GM21528 (cell line): ENCODE measurements around the gene WIZ.

Source experiments
- ATAC-seq: cut with Tn5 transposase; IDR thresholded peaks from one replicate; pipeline ENCODE4 v1.9.1; 2021; ENCODE audit warnings: mild to moderate bottlenecking, moderate library complexity; ENCODE audit not compliant: unreplicated experiment, low FRiP score

The WIZ gene

DNA sequence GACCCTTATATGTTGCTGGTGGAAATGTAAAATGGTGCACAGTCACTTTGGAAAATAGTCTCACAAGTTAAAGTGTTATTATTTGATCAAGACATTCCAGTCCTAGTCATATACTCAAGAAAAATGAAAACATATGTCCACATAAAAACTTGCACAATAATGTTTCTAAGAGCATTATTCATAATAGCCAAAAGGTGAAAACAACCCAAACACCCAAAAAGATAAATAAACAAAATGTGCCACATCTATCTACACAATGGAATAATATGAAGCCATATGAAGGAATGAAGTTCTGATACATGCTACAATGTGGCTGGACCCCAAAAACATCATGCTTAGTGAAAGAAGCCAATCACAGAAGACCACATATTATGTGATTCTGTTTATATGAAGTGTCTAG lies 55.8 kb downstream of the WIZ start:
- ATAC-seq = no peak

DNA sequence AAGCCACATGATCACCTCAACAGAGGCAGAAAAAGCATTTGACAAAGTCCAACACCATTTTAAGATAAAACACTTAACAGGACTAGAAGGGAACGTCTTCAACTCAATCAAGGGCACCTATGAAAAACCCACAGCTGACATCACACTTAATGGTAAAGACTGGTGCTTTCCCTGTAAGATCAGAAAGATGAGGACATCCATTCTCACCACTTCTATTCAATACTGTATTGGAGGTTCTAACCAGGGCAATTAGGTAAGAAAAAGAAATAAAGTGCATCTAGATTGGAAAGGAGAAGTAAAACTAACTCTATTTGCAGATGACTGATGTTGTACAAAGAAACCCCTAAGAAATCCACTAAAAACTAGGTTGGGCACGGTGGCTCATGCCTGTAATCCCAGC lies 58.9 kb downstream of the WIZ start:
- ATAC-seq = no peak

DNA sequence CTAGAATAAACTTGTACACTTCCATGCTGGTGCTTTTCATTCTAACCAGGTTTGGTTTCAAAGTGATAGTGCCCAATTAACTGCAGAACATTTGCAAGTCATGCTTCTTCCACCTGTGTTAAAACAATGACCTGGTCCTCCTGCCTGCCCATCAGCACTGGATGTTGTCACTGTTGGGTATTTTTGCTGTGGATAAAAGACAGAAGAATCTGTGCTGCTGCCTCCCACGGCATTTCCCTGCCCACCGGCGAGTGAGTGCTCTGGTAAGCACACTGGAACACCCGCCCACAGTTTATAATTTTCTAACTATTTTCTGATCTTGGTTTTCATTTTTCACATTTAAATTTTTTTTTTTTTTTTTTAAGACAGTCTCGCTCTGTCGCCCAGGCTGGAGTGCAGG lies 67.9 kb downstream of the WIZ start:
- no peak for ATAC-seq

DNA sequence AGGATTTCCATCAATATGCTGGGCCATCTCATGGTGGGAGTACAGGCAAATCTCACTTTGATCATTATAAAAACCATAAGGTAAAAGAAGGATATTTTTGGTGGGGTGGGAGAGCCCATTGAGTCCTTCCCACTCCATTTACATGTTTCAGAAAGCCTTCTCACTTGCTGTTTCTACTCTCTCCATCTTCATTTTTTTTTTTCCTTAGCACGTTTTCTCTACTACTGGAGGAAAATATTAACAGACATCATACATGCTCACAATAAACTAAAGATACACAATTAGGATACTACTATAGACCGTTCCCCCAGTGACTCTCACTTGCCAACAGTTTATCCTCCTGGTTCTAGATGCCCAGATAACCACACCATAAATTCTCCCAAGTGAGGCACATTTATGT lies 68.3 kb downstream of the WIZ start:
- ATAC-seq = no peak

DNA sequence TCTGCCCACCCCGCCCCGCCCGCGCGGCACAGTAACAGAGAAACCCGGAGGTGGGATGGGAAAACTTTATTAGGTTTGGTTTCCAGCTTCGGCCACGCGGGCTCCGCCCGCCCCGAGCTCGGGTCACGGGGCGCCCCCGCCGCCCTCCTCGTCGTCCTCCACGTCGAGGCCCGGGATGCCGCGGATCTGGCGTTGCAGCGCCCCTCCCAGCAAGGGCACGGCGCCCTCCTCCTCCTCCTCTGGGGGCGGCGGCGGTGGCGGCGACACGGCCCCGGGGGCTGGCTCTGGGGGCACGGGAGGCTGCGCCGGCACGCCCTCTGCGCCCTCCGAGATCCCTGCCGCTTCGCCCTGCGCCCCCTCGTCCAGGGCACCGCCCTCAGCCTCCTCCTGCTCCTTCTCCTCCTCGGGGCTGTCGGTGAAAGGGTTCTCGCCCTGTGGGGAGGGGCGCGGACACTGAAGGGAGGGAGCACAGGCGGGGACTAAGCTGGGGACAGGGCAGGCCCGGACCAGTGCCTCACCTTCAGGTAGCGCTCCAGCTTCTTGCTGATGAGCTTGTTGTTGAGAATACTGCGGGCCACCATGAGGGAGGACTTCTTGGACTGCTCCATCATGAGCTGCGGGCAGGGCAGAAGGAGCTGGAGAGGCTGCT lies 69.6 kb downstream of the WIZ start:
- ATAC-seq = peak; percentile 28

DNA sequence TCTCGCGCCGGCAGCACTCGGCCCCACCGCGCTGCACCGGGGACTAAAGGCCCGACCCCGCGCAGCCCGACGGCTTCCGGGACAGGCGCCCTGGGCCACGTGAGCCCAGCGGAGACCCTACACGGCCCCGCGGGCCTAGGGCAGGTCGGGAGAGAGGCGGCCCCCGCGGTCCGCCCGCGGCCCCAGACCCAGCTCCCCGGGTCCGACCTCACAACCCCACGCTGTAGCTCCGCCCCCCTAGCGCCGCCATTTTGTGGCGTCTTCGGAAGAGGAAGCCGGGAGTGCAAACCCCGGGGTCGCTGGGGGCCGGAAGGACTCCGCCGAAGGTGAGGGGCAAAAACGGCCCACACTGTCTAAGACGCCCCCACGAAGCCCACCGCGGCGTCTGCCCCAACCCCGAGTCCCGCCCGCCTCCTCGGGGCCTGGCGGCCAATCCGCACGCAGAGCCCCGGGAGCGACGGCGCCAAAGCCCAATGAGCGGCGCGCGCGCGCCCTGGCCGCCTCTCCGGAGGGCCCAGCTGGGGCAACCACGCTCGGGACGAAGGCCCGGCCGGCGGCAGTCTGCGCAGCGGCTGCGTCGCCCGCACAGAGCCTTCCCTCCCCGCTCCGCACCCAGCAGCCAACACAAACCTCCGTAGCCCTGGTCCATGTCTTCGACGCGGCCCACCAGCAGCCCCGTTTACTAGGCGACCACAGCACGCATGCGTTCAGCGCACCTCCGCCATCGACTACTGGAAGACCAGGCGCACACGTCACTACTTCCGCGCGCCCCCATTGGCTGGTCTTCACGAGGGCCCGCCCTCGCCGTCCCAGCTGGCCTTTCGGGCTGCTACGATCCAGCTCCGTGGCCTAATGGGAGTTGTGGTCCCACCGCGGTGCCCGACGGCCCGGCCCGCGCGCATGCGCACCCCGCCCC lies 70.4 kb downstream of the WIZ start, which contains the start of gene AKAP8:
Gene AKAP8, minus strand, starts transcription at position 705 of the 916 bp plus-strand sequence. Its CDS starts 56 bp downstream, at position 649.
- ATAC-seq = peak; percentile 81

DNA sequence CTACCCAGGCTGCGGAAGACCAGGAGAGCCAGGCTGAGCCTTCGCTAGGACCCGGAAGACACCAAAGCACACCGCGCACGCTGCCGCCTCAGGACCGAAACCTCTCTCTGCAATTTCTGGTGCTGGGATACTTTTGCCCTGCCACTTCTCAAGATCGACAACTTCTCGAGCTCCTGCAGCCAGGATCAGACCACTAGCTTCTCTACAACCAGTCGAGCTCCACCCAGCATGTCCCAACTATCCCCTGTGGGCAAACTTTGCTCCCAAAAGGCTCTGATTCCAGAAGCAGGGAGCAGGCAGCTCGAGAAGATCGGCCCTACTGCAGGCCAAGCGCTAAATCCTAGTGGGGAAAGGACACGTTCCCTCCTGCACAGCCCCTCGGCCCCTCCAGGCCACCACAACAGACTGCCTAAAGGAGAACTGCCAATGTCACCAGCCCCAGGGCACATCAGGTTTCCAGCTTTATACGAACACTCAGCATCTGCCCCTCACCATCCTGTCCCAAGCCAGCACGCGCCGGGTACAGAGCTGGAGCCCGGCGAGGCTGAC lies 71.1 kb downstream of the WIZ start:
- no peak for ATAC-seq

DNA sequence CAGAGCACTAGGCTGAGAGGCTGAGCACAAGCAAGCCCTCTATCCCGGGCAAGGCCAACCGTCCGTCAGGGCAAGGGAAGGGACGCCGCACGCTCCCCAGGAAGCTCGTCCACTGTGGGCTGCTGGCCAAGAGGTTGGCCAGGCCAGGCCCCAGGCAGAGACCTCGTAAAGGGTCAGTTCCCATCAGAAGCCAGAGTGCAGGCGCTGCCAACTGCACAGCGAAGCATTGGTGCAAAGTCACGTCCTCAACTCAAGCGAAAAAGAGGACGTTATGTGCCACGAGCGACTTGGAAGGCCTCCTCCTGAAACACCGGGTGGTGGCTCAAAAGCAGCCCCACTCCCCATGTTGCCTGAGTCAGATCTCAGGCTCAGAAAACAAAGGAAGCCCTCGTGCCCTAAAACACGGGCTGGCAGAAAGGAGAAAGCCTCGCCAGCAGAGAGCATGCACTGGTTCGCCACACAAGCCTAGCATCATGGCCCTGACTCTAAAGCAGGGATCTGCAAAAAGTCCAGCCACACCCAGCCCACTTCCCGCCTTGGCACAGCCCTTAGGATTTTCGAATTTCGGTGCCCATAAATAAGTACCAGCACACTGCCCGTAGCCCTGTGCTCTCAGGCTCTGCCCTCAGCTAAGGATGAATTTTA lies 74.8 kb downstream of the WIZ start:
- ATAC-seq = no peak

DNA sequence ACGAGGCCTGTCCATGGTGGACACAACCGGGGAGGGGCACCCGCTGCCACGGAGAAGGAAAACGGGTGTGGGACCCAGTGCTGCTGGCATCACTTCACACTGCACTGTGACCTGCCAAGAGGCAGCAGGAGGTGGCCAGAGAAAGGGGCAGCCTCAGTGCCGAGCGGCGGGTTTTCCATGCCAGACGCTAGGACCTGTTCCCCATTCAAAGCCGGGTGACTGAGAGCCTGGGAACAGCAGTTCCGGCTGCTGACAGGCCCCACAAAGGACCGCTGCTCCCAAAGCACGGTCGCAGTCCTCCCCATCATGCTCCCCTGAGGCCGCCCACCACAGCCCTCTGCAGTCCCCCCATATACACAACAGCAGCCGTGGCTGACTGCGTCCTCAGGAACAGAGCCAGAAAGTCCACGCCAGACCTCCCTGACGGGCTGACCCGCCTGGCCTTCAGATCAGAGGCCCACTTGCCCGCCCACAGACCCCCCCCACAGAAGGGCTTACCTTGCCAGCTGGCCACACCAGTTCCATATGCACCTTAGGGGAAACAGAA lies 75.6 kb downstream of the WIZ start:
- no peak for ATAC-seq

DNA sequence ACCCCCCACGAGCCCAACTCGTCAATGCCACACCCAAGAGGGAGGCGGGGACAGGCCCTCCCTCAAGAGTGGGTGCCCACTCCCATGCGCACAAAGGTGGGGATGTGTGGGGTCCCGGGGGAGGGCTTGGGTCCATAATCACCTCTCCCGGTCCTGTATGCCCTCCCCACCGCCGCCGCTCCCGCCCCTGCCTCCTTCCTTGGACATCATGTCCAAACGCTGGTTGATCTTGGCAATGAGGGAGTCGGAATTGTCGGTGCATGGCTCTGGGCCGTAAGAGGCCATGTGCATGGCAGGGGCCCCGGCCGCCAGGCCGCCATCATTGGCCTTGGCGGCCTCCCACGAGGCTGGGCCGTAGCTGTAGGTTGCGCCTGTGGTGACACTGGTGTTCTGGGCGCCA lies 76.1 kb downstream of the WIZ start:
- ATAC-seq = no peak

DNA sequence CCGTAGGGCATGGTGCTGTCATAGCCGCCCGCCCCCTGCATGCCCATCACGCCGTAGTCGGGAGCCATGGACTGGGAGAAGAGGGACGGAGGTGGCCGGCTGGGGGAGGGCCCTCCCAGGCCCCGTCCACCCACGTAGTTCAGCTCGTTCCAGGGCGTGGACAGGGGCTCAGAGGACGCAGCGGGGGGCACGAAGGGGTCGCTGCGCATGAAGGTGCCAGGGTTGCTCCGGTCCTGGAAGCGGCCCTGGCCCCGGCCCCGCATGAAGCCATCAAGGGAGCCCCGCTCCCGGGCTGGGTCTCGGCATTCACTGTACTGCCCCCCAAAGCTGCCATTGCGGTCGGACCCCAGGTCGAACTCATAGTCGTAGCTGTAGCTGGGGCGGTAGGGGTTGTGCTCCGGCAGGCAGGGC lies 76.9 kb downstream of the WIZ start:
- no peak for ATAC-seq

DNA sequence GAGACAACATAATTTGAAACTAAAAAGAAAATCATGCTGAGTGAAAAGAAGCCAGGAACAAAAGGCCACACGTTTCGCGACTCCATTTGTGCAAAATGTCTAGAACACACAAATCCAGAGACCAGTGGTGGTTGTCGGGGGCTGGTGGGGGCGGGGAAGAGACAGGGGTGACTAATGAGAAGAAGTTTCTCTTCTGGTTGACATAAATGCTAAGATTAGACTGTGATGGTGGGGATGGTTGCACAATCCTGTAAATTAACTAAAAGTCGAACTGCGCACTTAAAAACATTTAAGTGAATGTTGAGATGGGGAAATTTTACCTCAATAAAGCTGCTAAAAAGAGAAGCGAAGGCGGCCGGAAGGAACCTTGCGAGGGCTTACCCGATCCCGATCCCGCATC lies 77.3 kb downstream of the WIZ start:
- no peak for ATAC-seq

DNA sequence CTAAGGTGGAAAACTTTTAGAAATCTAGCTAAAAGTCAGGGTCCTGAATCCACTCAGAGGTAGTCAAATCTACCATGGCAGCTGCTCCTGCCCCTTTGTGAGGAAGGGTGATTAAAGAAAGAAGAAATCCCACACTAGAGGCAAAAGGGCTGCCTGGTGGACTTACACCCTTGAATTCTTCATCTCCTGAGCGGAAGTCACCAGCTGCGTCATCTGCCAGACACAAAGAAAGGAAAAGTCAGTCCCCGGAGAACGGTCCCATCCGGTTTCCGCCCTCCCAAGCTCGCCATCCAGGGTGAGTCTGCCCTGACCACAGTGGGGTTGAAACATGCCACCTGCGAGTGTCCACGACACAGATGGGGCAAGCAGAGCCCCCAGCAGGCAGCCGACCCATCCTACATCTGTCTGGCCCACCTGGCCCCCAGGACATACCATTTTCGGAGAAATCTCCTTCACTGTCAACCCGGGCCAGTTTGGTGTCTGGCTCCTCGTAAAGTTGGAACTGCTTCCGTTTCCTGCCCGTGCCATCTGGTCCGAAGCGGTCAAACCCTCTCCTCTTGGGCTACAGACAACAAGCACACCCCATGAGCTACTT lies 77.9 kb downstream of the WIZ start:
- no peak for ATAC-seq

DNA sequence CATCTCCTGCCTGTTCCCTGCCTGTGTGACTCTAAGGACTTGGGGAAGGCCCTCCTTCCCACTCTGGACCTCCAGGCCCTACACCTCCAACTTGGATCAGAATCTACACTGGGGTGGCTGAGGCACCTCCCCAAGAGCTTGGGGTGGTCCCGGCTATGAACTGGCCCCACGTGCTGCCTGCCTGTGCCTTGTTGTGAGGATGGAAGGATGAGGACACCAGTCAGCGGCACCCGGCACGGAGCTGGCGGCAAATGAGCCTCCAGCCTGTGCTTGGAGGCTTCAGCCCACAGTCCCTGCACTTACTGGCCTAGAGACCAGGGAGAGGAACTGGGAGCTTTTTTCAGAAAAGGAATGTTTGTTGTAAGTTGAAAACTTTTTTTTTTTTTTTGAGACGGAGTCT lies 78.6 kb downstream of the WIZ start:
- ATAC-seq = no peak
